ENCODE measurements around the gene FAM222A.

DNA sequence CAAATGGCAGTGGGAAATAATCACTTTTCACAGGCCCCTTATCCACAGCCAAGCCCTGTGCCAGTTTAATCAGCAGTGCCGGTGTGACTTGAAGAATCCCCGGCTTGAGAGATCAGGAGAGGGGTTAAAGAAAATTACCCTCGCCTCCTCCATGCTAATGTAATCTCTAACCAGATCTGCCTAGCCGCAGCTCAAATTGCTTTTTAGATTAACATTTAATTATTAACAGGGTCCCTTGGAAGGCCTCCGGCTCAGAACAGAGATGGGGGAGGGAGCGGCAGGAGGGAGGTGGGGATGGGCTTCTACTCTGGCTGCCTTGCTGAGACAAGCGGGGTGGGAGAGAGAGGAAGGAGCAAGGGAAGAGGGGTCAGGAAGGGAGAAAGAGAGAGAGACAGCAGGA is 24.0 kb downstream of the FAM222A start:
- TF ChIP-seq, protein P1, sequence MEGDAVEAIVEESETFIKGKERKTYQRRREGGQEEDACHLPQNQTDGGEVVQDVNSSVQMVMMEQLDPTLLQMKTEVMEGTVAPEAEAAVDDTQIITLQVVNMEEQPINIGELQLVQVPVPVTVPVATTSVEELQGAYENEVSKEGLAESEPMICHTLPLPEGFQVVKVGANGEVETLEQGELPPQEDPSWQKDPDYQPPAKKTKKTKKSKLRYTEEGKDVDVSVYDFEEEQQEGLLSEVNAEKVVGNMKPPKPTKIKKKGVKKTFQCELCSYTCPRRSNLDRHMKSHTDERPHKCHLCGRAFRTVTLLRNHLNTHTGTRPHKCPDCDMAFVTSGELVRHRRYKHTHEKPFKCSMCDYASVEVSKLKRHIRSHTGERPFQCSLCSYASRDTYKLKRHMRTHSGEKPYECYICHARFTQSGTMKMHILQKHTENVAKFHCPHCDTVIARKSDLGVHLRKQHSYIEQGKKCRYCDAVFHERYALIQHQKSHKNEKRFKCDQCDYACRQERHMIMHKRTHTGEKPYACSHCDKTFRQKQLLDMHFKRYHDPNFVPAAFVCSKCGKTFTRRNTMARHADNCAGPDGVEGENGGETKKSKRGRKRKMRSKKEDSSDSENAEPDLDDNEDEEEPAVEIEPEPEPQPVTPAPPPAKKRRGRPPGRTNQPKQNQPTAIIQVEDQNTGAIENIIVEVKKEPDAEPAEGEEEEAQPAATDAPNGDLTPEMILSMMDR (IDR thresholded peaks at IDR 0.05; ENCODE audit: low read depth, low read length) = no peak
- TF ChIP-seq EZH2phosphoT487 (IDR thresholded peaks at IDR 0.05; ENCODE audit: low read depth) = no peak

Measured in OCI-LY3 (cell line).